22Rv1 (cell line): ENCODE measurements around the gene SMURF2.

Experiments
- H3K27ac ChIP-seq: fragments of 450-650 bp; 2 replicates; pipeline ENCODE4 v1.5.1; 2017
- CTCF ChIP-seq: fragments of 450-650 bp; IDR thresholded peaks from 2 replicates; pipeline ENCODE4 v1.5.1; 2017; ENCODE audit warnings: mild to moderate bottlenecking
- ZFX ChIP-seq: fragments of 450-650 bp; IDR thresholded peaks from 2 replicates; pipeline ENCODE4 v1.6.1; 2017; ENCODE audit warnings: antibody characterized with exemption, borderline replicate concordance

Gene SMURF2

GRCh38 chr17:64532409-64532808 lies 129.7 kb downstream of the SMURF2 start:
- TF ChIP-seq ZFX (no peak), CTCF (no peak)
- no peak overlapping the region for H3K27ac ChIP-seq

GRCh38 chr17:64531955-64532371 lies 130.1 kb downstream of the SMURF2 start:
- TF ChIP-seq ZFX (no peak), CTCF (no peak)

GRCh38 chr17:64529221-64529620 lies 132.9 kb downstream of the SMURF2 start:
- H3K27ac ChIP-seq = no peak overlapping the region
- TF ChIP-seq CTCF (no peak), ZFX (no peak)

More at GRCh38 chr17:64531955-64532371, 130.1 kb downstream of the SMURF2 start:
- no peak overlapping the region for H3K27ac ChIP-seq

- H3K27ac ChIP-seq = no peak overlapping the region
- no peak for TF ChIP-seq ZFX
- no peak for TF ChIP-seq CTCF
Observed at GRCh38 chr17:64527914-64528313, 134.2 kb downstream of the SMURF2 start.

- no peak overlapping the region for H3K27ac ChIP-seq
- no peak for TF ChIP-seq ZFX
- TF ChIP-seq CTCF = no peak
Observed at GRCh38 chr17:64520359-64520758, 141.7 kb downstream of the SMURF2 start.

GRCh38 chr17:64519601-64520000 lies 142.5 kb downstream of the SMURF2 start:
- TF ChIP-seq CTCF (no peak), ZFX (no peak)

GRCh38 chr17:64515829-64516228 lies 146.3 kb downstream of the SMURF2 start:
- H3K27ac ChIP-seq = no peak overlapping the region
- TF ChIP-seq CTCF (no peak), ZFX (no peak)

More at GRCh38 chr17:64519601-64520000, 142.5 kb downstream of the SMURF2 start:
- H3K27ac ChIP-seq = no peak overlapping the region
